HG02642 (cell line): ENCODE data around the gene PRR12.
A peak's percentile ranks its signal among the peaks of the same experiment; 100 is the strongest.
"Not testable (repeated sequence)": the region's sequence is repeated elsewhere in the genome, so short reads cannot be mapped to it uniquely, and the experiment has no call there.

ENCODE experiments used
- ATAC-seq: cut with Tn5 transposase; IDR thresholded peaks from one replicate; pipeline ENCODE4 v1.9.1; 2021; ENCODE audit warnings: mild to moderate bottlenecking; ENCODE audit not compliant: unreplicated experiment, poor library complexity

Gene PRR12

DNA sequence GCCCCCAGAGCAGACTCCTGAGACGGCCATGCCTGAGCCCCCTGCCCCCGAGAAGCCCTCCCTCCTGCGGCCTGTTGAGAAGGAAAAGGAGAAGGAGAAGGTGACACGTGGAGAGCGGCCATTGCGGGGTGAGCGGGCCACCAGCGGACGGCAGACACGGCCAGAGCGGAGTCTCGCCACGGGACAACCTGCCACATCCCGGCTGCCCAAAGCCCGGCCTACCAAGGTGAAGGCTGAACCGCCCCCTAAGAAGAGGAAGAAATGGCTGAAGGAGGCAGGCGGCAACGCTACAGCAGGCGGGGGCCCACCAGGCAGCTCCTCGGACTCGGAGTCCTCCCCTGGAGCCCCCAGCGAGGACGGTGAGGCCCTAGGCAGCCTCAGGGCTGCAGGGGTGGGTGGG lies 24.9 kb downstream of the PRR12 start:
- no peak for ATAC-seq

DNA sequence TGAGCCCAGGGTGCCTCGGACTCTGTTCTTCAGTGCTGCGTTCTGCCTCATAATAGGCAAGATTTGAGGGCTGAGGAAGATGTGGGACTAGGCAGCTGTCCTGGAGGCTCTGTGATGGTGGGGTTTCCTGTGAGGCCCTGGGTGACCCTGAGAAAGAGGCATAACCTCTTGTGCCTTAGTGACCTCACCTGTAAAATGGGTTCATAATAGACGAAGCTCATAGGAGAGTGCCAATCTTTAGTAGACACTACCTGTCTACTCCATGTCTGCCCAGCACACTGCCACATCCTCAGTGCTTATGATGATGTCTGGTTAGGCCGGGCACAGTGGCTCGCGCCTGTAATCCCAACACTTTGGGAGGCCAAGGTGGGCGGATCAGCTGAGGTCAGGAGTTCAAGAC lies 25.6 kb downstream of the PRR12 start:
- no peak for ATAC-seq

DNA sequence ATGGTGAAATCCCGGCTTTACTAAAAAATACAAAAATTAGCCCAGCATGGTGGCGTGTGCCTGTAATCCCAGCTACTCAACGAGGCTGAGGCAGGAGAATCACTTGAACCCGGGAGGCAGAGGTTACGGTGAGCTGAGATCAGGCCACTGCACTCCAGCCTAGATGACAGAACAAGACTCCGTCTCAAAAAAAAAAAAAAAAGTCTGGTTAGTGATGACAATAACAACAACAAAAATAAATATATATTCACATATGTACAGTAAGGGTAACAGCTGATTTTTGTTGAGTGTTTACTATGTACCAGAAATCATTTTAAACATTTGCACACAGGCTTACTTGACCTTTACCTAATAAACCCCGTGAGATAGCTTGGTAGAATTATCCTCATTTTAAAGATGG lies 26.0 kb downstream of the PRR12 start:
- no peak for ATAC-seq

DNA sequence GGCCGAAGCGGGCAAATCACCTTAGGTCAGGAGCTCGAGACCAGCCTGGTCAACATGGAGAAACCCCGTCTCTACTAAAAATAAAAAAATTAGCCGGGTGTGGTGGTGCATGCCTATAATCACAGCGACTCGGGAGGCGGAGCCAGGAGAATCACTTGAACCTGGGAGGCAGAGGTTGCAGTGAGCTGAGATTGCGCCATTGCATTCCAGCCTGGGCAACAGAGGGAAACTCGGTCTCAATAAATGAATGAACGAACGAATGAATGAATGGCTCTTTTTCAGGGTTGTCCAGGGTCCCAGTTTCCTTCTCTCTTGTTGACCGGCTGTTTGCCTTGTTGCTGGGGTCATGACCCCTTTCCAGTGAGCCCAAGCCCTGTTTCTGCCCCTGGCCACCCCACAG lies 26.9 kb downstream of the PRR12 start:
- ATAC-seq, result not testable (repeated sequence)

DNA sequence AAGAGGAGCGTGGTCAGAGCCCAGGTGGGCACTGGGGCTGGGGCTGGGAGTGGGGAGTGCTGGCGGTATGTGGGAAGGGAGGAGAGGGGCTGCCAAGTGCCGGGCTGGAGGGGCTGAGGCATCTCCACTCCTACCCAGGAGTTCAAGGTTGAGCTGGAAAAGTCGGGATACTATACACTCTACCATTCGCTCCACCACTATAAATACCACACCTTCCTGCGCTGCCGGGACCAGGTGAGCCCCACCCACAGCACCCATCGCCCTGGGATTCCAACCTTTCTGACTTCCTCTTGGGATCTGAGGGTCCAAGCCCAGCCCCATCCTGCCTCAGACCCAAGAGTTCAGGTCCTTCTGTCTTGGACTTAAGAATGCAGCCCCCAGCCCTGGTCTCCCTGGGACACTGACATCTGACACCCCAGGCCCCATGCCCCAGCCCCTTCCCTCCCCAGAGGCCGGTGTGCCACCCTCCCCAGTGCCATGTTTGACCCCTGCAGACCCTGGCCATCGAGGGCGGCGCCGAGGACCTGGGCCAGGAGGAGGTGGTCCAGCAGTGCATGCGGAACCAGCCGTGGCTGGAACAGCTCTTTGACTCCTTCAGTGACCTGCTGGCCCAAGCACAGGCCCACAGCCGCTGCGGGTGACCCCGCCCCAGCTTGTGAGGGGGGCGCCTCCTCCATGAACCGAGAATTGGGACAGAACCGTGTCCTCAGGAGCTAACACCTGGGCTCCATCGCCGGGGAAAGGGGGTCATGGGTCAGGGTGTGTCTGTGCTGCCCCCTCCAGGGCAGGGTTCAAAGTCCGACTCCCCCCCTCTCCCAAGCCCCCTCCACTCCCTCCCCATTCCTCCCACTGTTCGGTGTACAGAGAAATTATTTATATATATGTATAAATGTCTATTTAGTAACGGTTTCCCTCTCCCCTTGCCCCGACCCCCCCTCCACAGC lies 34.3 kb downstream of the PRR12 start:
- ATAC-seq, result no peak

DNA sequence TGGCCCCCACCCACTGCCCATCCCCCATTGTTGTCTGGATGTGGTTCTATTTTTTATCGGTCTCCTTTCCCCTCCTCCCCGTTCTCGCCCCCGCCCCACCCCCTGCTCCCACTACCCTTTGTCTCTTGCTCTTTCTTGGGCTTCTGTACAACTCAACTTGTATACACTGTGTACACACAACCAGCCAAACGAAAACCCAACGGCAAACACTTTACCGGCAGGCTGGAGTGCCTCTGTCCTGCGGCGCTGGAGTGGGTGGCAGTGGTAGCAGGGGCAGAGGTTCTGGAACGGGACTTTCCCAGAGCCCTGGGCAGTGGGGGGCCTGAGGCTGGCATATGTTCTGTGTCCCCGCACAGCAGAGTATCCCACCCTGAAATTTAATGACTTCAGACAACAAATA lies 35.2 kb downstream of the PRR12 start:
- no peak for ATAC-seq

DNA sequence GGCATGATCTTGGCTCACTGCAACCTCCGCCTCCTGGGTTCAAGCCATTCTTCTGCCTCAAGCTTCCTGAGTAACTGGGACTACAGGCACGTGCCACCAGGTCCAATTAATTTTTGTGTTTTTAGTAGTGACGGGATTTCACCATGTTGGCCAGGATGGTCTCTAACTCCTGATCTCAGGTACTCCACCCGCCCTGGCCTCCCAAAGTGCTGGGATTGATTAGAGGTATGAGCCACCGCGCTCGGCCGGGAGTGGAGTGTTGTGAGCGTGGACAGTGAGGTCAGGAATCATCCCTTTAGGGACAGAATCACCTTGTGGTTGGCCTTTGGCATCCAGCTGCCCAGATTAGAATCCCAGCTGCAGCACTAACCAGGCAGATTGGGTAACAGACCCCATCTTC lies 38.7 kb downstream of the PRR12 start:
- ATAC-seq, result no peak

DNA sequence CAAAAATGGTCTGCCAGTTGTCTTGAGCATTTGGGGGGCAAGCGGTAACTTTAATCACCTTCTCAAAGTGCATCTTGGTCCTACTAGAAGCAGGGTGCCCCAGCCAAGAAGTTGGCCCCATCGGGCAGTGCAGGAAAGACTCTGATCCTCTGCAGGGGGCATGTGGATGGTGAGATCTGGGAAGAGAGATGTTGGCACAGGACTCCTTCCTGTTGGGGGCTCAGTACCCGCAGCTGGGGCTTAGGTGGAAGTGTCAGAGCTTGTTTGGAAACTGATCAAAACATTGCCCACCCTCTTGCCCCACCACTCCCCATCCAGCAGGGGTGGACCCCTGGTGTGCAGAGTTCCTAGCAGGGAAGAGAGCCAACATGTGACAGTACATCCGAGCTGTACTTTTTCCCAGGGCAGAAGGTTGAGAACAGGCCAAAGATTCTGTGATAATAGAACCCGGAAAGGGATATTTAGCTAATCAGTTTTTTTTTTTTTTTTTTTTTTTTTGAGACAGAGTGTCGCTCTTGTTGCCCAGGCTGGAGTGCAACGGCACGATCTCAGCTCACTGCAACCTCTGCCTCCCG lies 40.1 kb downstream of the PRR12 start:
- no peak for ATAC-seq

DNA sequence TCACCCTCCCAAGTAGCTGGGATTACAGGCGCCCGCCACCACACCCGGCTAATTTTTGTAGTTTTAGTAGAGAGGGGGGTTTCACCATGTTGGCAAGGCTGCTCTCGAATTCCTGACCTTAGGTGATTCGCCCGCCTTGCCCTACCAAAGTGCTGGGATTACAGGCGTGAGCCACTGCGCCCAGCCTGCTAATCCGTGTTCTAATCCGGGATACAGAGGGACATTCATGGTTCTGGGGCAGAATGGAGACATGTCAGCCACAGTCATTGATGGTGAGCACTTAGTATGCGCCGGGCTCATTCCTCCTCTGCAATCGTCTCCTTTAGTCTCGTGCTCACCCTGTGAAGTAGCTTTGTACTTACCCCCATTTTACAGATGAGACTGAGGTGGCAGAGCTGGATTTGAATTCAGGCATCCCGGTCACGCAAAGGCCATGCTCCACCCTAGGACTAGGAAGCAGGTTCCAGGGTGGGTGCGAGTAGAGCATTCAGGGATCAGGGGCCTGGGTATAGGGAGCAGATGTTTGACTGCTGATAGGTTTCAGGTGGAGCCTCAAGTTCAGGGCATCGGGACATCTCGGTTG lies 40.7 kb downstream of the PRR12 start:
- ATAC-seq, result no peak

DNA sequence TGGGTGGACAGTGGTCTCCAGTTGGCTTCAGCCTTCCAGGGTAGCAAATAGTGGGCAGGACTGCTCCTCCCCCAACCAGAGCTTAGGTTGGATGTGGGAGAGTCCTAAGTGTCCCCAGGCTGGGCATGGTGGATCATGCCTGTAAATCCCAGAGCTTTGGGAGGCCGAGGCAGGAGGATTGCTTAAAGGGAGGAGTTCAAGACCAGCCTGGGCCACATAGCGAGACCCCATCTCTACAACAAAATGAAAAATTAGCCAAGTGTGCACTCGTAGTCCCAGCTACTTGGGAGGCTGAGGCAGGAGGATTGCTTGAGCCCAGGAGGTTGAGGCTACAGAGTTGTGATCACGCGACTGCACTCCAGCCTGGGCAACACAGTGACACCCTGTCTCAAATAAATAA lies 41.6 kb downstream of the PRR12 start:
- ATAC-seq, result no peak

DNA sequence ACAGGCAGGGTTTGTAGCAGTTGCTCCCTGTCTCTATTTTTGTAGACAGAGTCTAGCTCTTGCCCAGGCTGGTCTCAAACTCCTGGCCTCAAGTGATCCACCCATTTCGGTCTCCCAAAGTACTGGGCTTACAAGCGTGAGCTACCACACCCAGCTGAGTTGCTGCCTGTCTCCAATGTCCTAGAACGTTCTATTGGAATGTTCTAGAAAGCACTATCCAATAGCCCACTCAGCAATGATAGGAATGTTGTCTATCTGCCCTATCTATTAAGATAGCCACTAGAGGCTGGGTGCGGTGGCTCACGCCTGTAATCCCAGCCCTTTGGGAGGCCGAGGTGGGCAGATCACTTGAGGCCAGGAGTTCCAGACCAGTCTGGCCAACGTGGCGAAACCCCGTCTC lies 42.3 kb downstream of the PRR12 start:
- not testable (repeated sequence) for ATAC-seq

DNA sequence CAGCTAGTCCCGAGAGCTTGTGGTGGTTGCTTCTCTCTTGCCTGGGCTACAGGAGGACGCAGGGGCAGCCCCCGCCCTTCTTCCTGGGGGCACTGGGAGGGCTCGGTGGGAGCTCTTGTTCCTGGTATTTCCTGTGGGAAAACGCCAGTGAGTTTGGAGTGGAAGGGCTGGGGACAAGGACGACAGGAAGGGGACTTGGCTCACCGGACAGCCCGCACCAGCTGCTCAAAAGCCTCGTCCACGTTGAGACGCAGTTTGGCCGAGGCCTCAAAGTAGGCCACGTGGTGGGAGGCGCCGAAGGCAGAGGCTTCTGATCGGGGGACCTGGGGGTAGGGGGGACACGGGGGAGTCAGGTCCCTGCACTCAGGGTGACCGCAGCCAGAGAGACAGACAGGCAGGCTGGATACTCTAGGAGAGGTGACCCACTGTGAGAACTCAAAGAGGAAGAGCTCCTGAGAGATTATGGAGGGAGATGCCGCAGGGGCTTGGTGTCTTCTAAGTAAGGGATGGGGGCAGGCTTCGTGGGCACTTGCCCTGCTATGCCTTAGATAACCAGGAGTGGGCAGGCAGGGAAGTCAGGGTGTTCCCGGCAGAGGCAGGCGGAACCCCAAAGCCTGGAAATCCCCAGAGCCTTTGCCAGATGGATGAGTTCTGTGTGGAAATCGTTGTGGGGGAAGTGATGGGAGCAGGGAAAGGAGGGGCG lies 44.7 kb downstream of the PRR12 start:
- no peak for ATAC-seq

DNA sequence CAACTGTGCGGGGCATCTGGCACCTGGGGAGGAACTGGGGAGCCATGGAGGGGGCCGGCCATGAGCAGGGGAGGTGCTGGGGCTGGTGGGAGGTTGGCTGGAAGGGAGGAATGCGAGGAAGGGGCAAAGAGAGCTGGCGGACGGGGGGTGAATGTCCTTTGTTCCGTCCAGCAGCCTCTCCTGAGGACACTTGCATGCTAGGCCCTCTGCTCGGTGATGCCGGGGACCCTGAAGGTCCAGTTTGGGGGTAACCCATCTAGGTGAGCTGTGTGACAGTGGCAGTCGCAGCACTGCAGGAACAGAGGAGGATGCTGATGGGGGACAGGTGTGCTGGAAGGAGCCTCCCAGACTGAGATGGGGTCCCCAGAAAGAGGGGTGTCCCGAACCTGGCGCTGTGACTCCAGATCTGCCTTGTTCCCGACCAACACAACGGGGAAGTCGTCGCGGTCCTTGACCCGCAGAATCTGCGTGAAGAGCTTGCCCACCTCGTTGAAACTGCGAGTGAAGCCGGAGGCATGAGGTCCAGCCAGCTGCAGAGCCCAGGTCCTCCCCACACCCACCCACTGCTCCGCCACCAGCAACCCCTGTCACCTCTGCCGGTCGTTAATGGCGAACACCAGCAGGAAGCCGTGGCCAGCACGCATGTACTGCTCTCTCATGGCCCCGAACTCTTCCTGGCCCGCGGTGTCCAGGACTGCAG lies 45.4 kb downstream of the PRR12 start:
- no peak for ATAC-seq

DNA sequence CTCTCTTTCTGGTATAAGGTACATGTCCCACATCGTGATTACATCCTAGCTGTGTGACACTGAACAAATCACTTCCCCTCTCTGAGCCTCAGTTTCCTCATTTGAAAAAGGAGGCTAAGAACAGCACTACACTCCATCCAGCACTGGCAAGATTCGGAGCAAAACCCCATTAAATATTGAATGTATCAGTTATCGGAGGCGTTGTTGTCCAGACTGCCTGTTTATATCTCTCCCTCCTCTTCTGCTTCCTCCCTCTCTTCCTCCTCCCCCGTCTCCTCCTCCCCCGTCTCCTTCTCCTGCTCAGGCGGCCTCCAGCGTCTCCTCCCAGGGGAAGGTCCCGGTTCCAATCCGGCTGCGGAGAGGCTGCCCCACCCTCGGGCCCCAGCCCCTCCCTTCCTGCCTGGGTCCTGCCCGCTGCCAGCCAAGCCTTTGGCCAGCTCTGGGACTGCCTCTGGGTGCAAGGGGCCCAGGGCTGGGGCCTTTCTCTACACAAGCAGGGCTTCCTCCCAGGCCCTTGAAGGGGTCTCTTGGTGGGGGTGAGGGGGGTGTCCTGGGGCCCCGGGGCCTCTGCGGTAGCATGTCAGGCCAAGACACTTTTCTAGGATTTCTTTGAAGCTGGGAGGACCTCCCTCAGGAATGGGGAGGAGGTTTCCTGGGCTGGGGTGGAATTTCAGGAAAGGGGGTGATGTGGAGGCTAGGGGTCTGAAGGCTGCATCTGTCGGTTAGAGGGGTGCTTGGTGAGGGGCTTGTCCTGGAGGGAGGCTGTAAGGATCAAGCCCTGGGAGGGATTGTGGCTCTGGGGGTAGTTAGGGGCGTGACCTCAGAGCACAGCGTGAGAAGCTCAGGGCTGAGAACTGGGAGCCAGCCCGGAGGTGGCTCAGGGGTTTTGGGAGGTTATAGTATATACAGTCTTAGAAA lies 47.1 kb downstream of the PRR12 start:
- no peak for ATAC-seq

DNA sequence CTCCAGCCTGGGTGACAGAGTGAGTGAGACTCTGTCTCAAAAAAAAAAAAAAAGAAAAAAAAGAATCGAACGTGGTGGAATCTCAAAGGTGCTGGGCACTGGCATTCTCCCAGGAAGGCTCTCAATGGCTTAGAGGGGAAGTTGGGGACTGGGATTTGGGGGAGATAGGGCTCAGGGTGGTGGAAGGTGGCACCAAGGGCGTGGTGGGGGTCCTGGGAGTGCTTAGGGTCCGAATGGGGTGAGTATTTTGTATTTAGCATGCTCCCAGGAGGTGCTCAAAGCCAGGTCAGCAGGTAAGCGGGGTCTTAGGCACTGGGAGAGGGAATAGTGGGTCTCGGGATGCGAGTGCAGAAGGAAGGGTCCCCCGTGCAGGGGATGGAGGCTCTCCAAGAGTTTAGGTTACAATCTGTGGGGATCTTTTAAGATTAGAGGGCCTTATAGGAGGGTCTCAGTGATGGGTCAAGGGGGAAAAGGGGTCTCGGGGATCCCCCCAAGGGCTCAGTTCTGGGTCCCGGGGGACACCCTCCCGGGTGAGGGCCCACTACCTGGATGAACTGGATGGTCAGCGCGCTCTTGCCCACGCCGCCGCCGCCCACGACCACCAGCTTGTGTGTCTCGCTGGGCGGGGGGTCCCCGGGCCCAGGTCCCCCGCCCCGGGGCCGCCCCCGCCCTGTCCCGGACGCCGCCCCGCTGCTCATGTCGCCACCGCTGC lies 48.6 kb downstream of the PRR12 start:
- no peak for ATAC-seq

DNA sequence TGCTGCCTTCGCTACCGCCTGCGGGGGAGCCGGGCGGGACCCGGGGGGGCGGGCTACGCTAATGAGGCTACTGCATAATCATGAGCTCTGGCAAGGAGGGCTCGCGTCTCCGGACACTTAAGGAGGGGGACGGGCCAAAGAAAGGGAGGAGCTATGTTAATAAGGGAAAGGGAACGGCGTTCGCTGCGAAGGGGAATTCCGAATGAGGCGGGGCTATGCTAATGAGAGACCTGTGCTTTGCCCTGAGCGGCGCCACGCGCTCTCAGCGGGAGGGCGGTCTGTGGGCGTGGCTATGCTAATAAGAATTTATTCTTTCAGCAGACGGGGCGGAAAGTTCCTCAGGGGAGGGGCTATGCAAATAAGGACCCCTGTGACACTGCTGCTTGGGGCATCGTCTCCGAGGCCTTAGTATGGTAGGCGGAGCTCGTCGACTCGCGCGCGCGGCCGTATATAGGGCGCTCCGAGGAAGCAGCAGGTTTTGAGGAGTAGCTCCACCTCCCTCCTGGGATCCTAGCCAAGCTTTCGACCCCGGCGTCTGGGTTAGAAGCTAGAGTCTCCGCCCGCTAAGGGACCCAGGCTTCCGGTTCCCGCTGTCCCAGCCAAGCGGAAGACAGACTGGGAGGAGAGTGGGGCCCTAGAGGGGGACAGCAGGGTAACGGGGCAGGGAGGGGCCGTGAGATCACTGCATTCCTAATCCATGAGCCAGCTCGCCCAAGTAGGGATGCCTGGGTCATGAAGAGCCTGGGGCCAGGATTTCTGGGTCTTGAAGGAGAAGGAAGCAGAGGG lies 49.3 kb downstream of the PRR12 start, which contains the start of gene RRAS:
Gene RRAS (minus strand): TSS at position 31 of the 786 bp plus-strand sequence. CDS start 45 bp downstream, outside the sequence.
- peak; percentile 67 for ATAC-seq

DNA sequence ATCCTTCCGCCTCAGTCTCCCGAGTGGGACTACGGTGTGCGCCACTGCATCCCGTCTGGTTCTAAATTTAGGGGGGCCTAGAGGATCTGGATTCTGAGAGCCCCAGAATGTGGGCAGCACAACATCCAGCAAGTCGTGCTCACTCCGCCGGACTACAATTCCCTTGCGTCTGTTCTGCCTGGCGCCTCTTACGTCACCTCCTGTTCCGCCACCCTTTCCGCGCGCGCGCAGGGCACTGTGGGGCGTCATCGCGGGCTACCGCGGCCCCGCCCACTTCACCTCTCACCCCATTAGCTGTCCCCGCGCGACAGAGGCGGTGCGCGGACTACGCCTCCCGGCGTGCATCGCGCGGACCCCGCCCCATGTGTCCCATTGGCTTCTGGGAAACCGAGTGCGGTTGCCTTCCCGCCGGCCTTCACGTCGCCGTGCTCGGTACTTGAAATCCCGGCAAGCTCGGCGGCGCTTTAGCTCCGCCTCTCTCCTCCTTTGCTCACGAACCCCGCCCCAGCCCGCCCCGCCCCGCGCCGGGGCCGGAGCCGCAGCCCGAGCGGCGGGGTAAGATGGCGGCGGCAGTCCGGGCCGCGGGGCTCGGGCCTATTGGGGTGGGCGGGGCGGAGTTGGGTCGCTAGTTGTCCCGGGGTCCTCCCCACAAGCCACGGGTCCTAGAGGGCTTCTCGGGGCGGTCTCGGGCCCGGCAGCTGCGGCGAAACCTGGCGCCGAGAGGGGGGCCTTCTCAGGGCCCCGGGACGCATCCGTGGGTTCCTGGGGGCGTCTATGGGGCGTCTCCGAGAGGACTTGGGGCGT lies 50.9 kb downstream of the PRR12 start, which contains the start of gene SCAF1:
Gene SCAF1 (plus strand): TSS at position 522 of the 804 bp plus-strand sequence. CDS start 2,818 bp downstream, outside the sequence.
- peak; percentile 63 for ATAC-seq
